HepG2 (cell line): Measurements from ENCODE around the gene KCNH6. TPM values are rescaled to one million over a fixed set of nuclear protein-coding genes. Genes with fewer than 3 reads are reported as not detected.

Source experiments
- CENPT ChIP-seq: sonication (generic); formaldehyde crosslinking; IDR thresholded peaks from 2 replicates; pipeline ENCODE4 v1.8.0; 2022; ENCODE audit warnings: low read depth, mild to moderate bottlenecking, moderate library complexity, missing genetic modification reagents
- DNMT1 ChIP-seq: sonication (generic); formaldehyde crosslinking; IDR thresholded peaks from 2 replicates; pipeline ENCODE4 v1.5.1; 2020; ENCODE audit warnings: mild to moderate bottlenecking, missing genetic modification reagents
- HNRNPLL ChIP-seq: fragments of 200-400 bp; formaldehyde crosslinking; IDR thresholded peaks from 2 replicates; pipeline ENCODE4 v1.6.1; 2017; ENCODE audit warnings: mild to moderate bottlenecking, low read depth, low read length; ENCODE audit not compliant: poor library complexity, severe bottlenecking
- KMT2B ChIP-seq: IDR thresholded peaks from 2 replicates; pipeline ENCODE4 v1.6.1; 2016; ENCODE audit warnings: missing genetic modification reagents, missing compliant biosample characterization
- ONECUT2 ChIP-seq: sonication (generic); formaldehyde crosslinking; IDR thresholded peaks from 2 replicates; pipeline ENCODE4 v1.4.0; 2020; ENCODE audit warnings: missing genetic modification reagents
- PPARG ChIP-seq: conservative IDR thresholded peaks from 2 replicates; pipeline ENCODE4 v1.6.1; 2016; ENCODE audit warnings: missing biosample characterization, missing genetic modification reagents
- RXRB ChIP-seq: IDR thresholded peaks from 2 replicates; pipeline ENCODE4 v1.6.1; 2016; ENCODE audit warnings: borderline replicate concordance, missing genetic modification reagents, missing compliant biosample characterization
- TCF12 ChIP-seq, 2 experiments: fragments of 450-650 bp in 1 of 2; sonication (generic) in 1 of 2; formaldehyde crosslinking in 1 of 2; IDR thresholded peaks; 2 replicates each; pipeline versions ENCODE4 v1.6.1 to v1.8.0; 2017 to 2022; ENCODE audit warnings: antibody characterized with exemption in 1 of 2, mild to moderate bottlenecking in 1 of 2, missing genetic modification reagents in 1 of 2, moderate library complexity in 1 of 2
- WIZ ChIP-seq: sonication (generic); formaldehyde crosslinking; IDR thresholded peaks from 2 replicates; pipeline ENCODE4 v1.5.1; 2020; ENCODE audit warnings: mild to moderate bottlenecking, missing genetic modification reagents
- XRCC5 ChIP-seq: fragments of 200-400 bp; formaldehyde crosslinking; optimal IDR thresholded peaks from 2 replicates; pipeline ENCODE3; 2017; ENCODE audit warnings: mild to moderate bottlenecking, low read length
- ZEB1 ChIP-seq: IDR thresholded peaks from 2 replicates; pipeline ENCODE4 v1.6.1; 2012; ENCODE audit warnings: mild to moderate bottlenecking, low read depth, inconsistent platforms; ENCODE audit not compliant: insufficient replicate concordance
- ZNF256 ChIP-seq: sonication (generic); formaldehyde crosslinking; conservative IDR thresholded peaks from 2 replicates; pipeline ENCODE4 v1.4.0; 2020; ENCODE audit warnings: missing genetic modification reagents
- ZNF34 ChIP-seq: sonication (generic); formaldehyde crosslinking; IDR thresholded peaks from 2 replicates; pipeline ENCODE4 v1.4.0; 2020; ENCODE audit warnings: mild to moderate bottlenecking, missing genetic modification reagents, borderline replicate concordance
- ZNF552 ChIP-seq: sonication (generic); formaldehyde crosslinking; IDR thresholded peaks from 2 replicates; pipeline ENCODE4 v1.9.0; 2022; ENCODE audit warnings: missing genetic modification reagents, mild to moderate bottlenecking, borderline replicate concordance
- ZNF557 ChIP-seq: sonication (generic); formaldehyde crosslinking; IDR thresholded peaks from 2 replicates; pipeline ENCODE4 v1.4.0; 2020; ENCODE audit warnings: missing genetic modification reagents
- ZNF777 ChIP-seq: sonication (generic); formaldehyde crosslinking; IDR thresholded peaks from 2 replicates; pipeline ENCODE4 v1.4.0; 2020; ENCODE audit warnings: missing genetic modification reagents
- polyA plus RNA-seq, 8 experiments: library from polyadenylated mRNA; depleted of rRNA in 3 of 8; stranded (reverse) in 7 of 8; unstranded in 1 of 8; fragments of >200 nt; fragmentation: Illumina TruSeq in 4 of 8; extraction: Trizol in 4 of 8; gene quantifications; 2 replicates each; pipeline versions ENCODE4 v1.2.1 to v1.2.3, GENCODE V29; 2011 to 2016; ENCODE audit warnings: low read depth in 4 of 8, missing spikeins in 1 of 8, mixed read lengths in 1 of 8; ENCODE audit not compliant: insufficient read depth in 1 of 8
- total RNA-seq, 5 experiments: library from RNA; depleted of rRNA; stranded (reverse); fragments of >200 nt; fragmentation: Illumina TruSeq; extraction: Trizol; gene quantifications; 2 replicates each; pipeline ENCODE4 v1.2.3, GENCODE V29; 2016; ENCODE audit warnings: low read depth in 1 of 5
- TF ChIP-seq, protein P1 (sequence below): sonication (generic); formaldehyde crosslinking; IDR thresholded peaks from 2 replicates; pipeline ENCODE4 v1.8.1; 2023; ENCODE audit warnings: mild to moderate bottlenecking, missing genetic modification reagents
- TF ChIP-seq, protein P2 (sequence below): sonication (generic); formaldehyde crosslinking; IDR thresholded peaks from 2 replicates; pipeline ENCODE4 v1.5.1; 2020; ENCODE audit warnings: mild to moderate bottlenecking, moderate library complexity, missing genetic modification reagents
- TF ChIP-seq, protein P3 (sequence below): sonication (generic); formaldehyde crosslinking; conservative IDR thresholded peaks from 2 replicates; pipeline ENCODE4 v1.5.0; 2020; ENCODE audit warnings: missing genetic modification reagents
- TF ChIP-seq, protein P4 (sequence below): sonication (generic); formaldehyde crosslinking; IDR thresholded peaks from 2 replicates; pipeline ENCODE4 v1.9.0; 2022; ENCODE audit warnings: low read depth, missing genetic modification reagents
- TF ChIP-seq, protein P5 (sequence below): sonication (generic); formaldehyde crosslinking; IDR thresholded peaks from 2 replicates; pipeline ENCODE4 v1.4.0; 2020; ENCODE audit warnings: mild to moderate bottlenecking, missing genetic modification reagents

The KCNH6 gene
- total and polyA plus RNA-seq, 2 of the 13 experiments (the other 11 are each of a cell fraction or from before 2014, with no cell fraction given) = 0.05 to 0.18 TPM

DNA sequence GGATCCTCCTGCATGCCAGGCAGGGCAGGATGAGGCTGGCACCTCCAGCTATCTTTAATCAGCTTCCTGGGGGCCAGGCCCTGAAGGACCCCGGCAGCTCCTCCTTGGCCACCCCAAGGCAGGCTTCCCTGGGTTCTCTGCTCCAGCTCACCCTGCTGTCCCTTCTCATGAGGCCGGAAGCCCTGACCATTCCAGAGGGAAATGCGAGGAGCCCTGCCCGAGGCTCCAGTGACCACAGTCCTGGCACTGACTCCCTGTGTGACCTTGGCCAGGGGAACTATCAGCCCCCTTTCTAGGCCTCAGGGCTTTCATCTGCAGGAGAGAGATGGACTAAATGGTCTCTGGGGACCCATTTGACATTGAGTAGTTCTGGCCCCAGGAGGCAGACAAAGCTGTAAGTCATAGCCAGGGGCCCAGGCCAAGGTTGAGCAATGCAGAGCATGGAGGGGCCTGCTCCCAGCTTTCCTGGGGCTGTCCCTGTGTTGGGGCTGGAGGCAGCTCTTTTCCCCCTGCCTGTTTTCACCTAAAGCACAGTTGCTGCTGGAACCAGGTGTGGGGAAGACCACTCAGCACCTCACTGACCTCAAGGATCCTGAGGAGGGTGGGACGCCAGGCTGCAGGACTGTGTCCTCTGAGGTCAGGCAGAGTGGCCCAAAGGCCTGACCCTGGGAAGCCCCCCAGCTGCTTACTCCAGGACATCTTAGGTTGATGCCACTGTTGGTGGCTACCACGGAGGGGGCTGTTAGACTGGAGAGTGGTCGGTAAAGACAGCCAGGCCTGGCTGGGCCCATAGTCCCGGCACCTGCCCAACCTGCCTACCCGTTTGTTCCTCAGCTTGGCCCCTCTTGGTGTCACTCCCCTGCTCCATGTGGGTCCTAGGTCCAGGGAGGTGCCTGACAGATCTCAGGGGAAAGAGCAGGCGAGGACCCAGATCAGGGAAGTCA lies 8.1 kb downstream of the KCNH6 start (continued):
- TF ChIP-seq, protein P1, sequence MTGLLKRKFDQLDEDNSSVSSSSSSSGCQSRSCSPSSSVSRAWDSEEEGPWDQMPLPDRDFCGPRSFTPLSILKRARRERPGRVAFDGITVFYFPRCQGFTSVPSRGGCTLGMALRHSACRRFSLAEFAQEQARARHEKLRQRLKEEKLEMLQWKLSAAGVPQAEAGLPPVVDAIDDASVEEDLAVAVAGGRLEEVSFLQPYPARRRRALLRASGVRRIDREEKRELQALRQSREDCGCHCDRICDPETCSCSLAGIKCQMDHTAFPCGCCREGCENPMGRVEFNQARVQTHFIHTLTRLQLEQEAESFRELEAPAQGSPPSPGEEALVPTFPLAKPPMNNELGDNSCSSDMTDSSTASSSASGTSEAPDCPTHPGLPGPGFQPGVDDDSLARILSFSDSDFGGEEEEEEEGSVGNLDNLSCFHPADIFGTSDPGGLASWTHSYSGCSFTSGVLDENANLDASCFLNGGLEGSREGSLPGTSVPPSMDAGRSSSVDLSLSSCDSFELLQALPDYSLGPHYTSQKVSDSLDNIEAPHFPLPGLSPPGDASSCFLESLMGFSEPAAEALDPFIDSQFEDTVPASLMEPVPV (CRISPR knock-in tag) = peak; percentile 87
- TF ChIP-seq DNMT1 (CRISPR knock-in tag) (no peak; the same call in 1 of the 2 replicates), KMT2B (CRISPR knock-in tag) (peak; percentile 63), HNRNPLL (no peak), XRCC5 (peak; percentile 23), ZNF557 (CRISPR knock-in tag) (no peak), RXRB (CRISPR knock-in tag) (peak; percentile 95), ZNF256 (CRISPR knock-in tag) (no peak), WIZ (CRISPR knock-in tag) (peak; percentile 66), TCF12 (IDR thresholded peaks at IDR 0.05) (no peak), TCF12 (CRISPR knock-in tag; IDR thresholded peaks at IDR 0.05) (peak; percentile 54; the same call in 1 of the 2 replicates), ZEB1 (no peak), CENPT (CRISPR knock-in tag) (no peak), ZNF777 (CRISPR knock-in tag) (no peak), ZNF34 (CRISPR knock-in tag) (0 out of 2 replicates have a peak, but pooled peaks have one; percentile 64), PPARG (CRISPR knock-in tag) (peak; percentile 69; the same call in 1 of the 2 replicates), ZNF552 (CRISPR knock-in tag) (no peak), ONECUT2 (CRISPR knock-in tag) (no peak)
- TF ChIP-seq, protein P2, sequence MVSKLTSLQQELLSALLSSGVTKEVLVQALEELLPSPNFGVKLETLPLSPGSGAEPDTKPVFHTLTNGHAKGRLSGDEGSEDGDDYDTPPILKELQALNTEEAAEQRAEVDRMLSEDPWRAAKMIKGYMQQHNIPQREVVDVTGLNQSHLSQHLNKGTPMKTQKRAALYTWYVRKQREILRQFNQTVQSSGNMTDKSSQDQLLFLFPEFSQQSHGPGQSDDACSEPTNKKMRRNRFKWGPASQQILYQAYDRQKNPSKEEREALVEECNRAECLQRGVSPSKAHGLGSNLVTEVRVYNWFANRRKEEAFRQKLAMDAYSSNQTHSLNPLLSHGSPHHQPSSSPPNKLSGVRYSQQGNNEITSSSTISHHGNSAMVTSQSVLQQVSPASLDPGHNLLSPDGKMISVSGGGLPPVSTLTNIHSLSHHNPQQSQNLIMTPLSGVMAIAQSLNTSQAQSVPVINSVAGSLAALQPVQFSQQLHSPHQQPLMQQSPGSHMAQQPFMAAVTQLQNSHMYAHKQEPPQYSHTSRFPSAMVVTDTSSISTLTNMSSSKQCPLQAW (CRISPR knock-in tag) = peak; percentile 97
- TF ChIP-seq, protein P3, sequence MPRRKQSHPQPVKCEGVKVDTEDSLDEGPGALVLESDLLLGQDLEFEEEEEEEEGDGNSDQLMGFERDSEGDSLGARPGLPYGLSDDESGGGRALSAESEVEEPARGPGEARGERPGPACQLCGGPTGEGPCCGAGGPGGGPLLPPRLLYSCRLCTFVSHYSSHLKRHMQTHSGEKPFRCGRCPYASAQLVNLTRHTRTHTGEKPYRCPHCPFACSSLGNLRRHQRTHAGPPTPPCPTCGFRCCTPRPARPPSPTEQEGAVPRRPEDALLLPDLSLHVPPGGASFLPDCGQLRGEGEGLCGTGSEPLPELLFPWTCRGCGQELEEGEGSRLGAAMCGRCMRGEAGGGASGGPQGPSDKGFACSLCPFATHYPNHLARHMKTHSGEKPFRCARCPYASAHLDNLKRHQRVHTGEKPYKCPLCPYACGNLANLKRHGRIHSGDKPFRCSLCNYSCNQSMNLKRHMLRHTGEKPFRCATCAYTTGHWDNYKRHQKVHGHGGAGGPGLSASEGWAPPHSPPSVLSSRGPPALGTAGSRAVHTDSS (CRISPR knock-in tag) = no peak
- TF ChIP-seq, protein P4, sequence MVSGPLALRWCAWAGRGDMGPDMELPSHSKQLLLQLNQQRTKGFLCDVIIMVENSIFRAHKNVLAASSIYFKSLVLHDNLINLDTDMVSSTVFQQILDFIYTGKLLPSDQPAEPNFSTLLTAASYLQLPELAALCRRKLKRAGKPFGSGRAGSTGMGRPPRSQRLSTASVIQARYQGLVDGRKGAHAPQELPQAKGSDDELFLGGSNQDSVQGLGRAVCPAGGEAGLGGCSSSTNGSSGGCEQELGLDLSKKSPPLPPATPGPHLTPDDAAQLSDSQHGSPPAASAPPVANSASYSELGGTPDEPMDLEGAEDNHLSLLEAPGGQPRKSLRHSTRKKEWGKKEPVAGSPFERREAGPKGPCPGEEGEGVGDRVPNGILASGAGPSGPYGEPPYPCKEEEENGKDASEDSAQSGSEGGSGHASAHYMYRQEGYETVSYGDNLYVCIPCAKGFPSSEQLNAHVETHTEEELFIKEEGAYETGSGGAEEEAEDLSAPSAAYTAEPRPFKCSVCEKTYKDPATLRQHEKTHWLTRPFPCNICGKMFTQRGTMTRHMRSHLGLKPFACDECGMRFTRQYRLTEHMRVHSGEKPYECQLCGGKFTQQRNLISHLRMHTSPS (CRISPR knock-in tag) = peak; percentile 91; the same call in 1 of the 2 replicates
- TF ChIP-seq, protein P5, sequence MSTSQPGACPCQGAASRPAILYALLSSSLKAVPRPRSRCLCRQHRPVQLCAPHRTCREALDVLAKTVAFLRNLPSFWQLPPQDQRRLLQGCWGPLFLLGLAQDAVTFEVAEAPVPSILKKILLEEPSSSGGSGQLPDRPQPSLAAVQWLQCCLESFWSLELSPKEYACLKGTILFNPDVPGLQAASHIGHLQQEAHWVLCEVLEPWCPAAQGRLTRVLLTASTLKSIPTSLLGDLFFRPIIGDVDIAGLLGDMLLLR (CRISPR knock-in tag) = no peak
